Measurements from ENCODE around the gene ATP5MC2.

DNA sequence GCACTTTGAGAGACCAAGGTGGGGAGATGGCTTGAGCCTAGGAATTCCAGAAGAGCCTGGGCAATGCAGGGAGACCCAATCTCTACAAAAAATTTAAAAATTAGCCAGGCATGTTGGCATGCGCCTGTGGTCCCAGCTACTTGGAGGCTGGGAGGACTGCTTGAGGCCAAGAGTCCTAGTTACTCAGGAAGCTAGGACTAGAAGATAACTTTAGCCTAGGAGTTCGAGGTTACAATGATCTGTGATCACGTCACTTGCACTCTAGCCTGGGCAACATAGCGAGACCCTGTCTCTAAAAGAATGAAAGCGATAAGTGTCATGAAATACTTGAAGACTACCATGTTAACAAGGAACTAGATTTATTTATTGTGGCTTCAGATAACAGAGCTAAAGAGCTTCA, 53.2 kb downstream of the ATP5MC2 start:
- TF ChIP-seq, protein P1, sequence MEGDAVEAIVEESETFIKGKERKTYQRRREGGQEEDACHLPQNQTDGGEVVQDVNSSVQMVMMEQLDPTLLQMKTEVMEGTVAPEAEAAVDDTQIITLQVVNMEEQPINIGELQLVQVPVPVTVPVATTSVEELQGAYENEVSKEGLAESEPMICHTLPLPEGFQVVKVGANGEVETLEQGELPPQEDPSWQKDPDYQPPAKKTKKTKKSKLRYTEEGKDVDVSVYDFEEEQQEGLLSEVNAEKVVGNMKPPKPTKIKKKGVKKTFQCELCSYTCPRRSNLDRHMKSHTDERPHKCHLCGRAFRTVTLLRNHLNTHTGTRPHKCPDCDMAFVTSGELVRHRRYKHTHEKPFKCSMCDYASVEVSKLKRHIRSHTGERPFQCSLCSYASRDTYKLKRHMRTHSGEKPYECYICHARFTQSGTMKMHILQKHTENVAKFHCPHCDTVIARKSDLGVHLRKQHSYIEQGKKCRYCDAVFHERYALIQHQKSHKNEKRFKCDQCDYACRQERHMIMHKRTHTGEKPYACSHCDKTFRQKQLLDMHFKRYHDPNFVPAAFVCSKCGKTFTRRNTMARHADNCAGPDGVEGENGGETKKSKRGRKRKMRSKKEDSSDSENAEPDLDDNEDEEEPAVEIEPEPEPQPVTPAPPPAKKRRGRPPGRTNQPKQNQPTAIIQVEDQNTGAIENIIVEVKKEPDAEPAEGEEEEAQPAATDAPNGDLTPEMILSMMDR (IDR thresholded peaks at IDR 0.05; ENCODE audit: poor library complexity, severe bottlenecking), result no peak
- TF ChIP-seq EZH2 (IDR thresholded peaks at IDR 0.05; ENCODE audit: borderline replicate concordance, insufficient read depth, low read length, poor library complexity, severe bottlenecking) (no peak), POLR2AphosphoS5 (IDR thresholded peaks at IDR 0.05) (no peak), RAD21 (conservative IDR thresholded peaks at IDR 0.05) (no peak), EP300 (conservative IDR thresholded peaks at IDR 0.05; ENCODE audit: poor library complexity, severe bottlenecking) (no peak)
- TF ChIP-seq, protein P2, sequence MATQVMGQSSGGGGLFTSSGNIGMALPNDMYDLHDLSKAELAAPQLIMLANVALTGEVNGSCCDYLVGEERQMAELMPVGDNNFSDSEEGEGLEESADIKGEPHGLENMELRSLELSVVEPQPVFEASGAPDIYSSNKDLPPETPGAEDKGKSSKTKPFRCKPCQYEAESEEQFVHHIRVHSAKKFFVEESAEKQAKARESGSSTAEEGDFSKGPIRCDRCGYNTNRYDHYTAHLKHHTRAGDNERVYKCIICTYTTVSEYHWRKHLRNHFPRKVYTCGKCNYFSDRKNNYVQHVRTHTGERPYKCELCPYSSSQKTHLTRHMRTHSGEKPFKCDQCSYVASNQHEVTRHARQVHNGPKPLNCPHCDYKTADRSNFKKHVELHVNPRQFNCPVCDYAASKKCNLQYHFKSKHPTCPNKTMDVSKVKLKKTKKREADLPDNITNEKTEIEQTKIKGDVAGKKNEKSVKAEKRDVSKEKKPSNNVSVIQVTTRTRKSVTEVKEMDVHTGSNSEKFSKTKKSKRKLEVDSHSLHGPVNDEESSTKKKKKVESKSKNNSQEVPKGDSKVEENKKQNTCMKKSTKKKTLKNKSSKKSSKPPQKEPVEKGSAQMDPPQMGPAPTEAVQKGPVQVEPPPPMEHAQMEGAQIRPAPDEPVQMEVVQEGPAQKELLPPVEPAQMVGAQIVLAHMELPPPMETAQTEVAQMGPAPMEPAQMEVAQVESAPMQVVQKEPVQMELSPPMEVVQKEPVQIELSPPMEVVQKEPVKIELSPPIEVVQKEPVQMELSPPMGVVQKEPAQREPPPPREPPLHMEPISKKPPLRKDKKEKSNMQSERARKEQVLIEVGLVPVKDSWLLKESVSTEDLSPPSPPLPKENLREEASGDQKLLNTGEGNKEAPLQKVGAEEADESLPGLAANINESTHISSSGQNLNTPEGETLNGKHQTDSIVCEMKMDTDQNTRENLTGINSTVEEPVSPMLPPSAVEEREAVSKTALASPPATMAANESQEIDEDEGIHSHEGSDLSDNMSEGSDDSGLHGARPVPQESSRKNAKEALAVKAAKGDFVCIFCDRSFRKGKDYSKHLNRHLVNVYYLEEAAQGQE (IDR thresholded peaks at IDR 0.05; ENCODE audit: borderline replicate concordance), result no peak

All from neural cell (in vitro differentiated cells).